T-helper 1 cell treated with Interleukin-12 subunit alpha and Interleukin-12 subunit beta and Interleukin-4 antibody, amounts not matched to agents 30 μg/mL and 1 μg/mL, for 36 hours (primary cell): ENCODE results near the gene ALPG.
A peak's percentile ranks its signal among the peaks of the same experiment; 100 is the strongest.
"Not testable (repeated sequence)": the region's sequence is repeated elsewhere in the genome, so short reads cannot be mapped to it uniquely, and the experiment has no call there.

Source experiments
- H3K27ac Mint-ChIP-seq: one replicate; pipeline ENCODE4 v1.8.0; 2021; ENCODE audit warnings: mild to moderate bottlenecking, mixed read lengths
- H3K27me3 Mint-ChIP-seq: one replicate; pipeline ENCODE4 v1.8.0; 2021; ENCODE audit warnings: low read depth, mixed read lengths
- H3K36me3 Mint-ChIP-seq: one replicate; pipeline ENCODE4 v1.8.0; 2021; ENCODE audit warnings: low read depth, mixed read lengths
- H3K4me1 Mint-ChIP-seq: one replicate; pipeline ENCODE4 v1.8.0; 2021; ENCODE audit warnings: low read depth, mixed read lengths
- H3K4me3 Mint-ChIP-seq: one replicate; pipeline ENCODE4 v1.8.0; 2021; ENCODE audit warnings: mild to moderate bottlenecking, moderate library complexity, mixed read lengths
- H3K9me3 Mint-ChIP-seq: one replicate; pipeline ENCODE4 v1.8.0; 2021; ENCODE audit warnings: mixed read lengths

ALPG gene

DNA sequence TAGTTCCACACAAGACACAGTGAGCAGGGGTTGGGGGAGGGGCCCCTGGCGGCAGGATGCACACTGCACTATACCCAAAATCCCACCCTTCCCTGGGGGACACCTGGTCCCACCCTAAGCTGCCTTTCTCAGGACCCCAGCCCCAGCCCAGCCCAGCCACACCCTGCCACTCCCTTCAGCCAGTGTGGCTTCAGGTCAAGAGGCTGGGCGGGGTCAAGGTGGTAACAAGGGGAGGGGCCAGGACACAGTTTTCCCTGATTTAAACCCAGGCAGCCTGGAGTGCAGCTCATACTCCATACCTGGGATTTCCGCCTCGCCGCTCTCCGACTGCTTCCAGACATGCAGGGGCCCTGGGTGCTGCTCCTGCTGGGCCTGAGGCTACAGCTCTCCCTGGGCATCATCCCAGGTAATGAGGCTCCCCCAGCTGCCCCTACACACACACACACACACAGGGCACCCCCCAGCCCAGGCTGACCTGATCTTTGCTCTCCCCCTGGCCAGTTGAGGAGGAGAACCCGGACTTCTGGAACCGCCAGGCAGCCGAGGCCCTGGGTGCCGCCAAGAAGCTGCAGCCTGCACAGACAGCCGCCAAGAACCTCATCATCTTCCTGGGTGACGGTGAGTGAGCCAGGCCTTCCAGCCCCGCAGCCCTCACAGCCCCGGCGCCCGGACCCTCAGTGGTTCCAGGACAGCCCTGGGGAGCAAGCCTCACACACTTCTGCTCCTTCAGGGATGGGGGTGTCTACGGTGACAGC is at the start of gene ALPG:
TSS of gene ALPG (plus strand) at position 289 of the 755 bp plus-strand sequence. CDS start at position 340, 51 bp downstream.
- Mint-ChIP-seq H3K27ac (no peak within 1 kb of the TSS), H3K9me3 (no peaks in the 10 kb centered on the region), H3K36me3 (no peaks in the 10 kb centered on the region), H3K27me3 (peaks cover 4% of the 10 kb centered on the region), H3K4me1 (no peaks in the 10 kb centered on the region), H3K4me3 (no peak within 1 kb of the TSS)

- H3K27me3 Mint-ChIP-seq = peaks cover 8% of the 10 kb centered on the region
- H3K36me3 Mint-ChIP-seq = peaks cover 3% of the 10 kb centered on the region
- no peak overlapping the region for H3K27ac Mint-ChIP-seq
- no peak overlapping the region for H3K4me3 Mint-ChIP-seq
- H3K9me3 Mint-ChIP-seq = no peaks in the 10 kb centered on the region
- peaks cover 18% of the 10 kb centered on the region for H3K4me1 Mint-ChIP-seq
Measured at GRCh38 chr2:232361646-232362045, 45.0 kb upstream of the ALPG start.

DNA sequence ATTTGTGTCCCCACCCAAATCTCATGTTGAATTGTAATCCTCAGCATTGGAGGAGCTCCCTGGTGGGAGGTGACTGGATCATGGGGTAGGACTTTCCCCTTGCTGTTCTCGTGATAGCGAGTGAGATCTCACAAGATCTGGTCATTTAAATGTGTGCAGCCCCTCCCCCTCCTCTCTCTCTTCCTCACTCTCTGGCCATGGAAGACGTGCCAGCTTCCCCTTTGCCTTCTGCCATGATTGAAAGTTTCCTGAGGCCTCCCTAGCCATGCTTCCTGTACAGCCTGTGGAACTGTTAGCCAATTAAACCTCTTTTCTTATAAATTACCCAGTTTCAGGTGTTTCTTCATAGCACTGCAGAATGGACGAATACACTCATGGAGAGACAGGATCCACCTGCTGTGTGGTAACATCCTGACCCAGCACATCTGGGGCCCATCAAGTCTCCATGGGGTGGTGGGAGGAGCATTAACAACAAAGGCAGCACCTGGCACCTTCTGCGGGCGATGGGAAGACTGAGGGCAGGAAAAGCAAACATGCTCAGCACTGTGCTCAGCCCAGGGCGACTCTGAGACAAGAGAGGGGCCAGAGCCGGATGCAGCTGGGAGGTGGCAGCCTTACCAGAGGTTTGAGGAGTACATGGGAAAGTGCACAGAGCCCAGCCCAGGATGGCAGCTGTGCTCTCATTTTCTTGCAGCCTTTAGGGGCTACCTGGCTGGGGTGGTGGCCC is 44.3 kb upstream of the ALPG start:
- peaks cover 3% of the 10 kb centered on the region for H3K36me3 Mint-ChIP-seq
- no peaks in the 10 kb centered on the region for H3K9me3 Mint-ChIP-seq
- H3K4me1 Mint-ChIP-seq = peaks cover 18% of the 10 kb centered on the region
- peak overlapping the region; percentile 63 for H3K27ac Mint-ChIP-seq
- H3K27me3 Mint-ChIP-seq = peaks cover 4% of the 10 kb centered on the region
- H3K4me3 Mint-ChIP-seq = no peak overlapping the region

DNA sequence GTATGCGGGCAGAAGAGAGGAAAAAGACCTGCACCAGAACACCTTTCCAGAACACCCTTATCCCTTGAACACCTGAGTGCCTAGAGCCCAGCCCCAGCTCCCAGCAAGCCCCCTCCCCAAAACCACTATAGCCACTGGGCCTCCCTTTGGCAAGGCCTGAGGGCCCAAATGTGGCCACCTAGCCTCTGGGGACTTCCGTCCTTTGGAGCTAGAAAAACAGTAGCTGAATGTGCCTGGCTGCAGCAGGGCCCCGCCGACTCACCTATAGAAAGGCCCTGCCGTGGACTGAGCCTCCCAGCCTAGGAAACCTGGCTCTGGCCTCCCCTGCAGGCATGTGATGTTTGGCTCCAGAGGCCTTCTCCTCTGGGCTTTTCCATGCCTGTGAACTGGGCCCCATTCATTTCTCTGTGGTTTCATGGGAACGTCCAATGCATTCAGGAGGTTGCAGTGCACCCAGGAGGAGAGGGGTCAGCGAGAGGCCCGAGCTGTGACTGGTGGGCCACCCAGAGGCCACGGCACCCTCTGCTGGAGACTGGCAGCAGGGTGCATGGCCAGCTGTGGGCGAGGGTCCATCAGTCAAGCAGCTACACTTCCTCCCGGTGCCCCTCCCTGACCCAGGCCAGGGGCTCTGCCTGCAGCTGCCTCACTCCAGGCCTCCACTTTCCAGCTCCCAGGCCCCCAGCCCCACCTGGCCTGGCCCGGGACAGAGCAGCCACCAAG is 43.4 kb upstream of the ALPG start:
- peak overlapping the region; percentile 85 for H3K27ac Mint-ChIP-seq
- H3K4me1 Mint-ChIP-seq = peaks cover 18% of the 10 kb centered on the region
- peak overlapping the region; percentile 74 for H3K4me3 Mint-ChIP-seq
- H3K27me3 Mint-ChIP-seq, H3K36me3 Mint-ChIP-seq, H3K9me3 Mint-ChIP-seq: not testable (repeated sequence)

DNA sequence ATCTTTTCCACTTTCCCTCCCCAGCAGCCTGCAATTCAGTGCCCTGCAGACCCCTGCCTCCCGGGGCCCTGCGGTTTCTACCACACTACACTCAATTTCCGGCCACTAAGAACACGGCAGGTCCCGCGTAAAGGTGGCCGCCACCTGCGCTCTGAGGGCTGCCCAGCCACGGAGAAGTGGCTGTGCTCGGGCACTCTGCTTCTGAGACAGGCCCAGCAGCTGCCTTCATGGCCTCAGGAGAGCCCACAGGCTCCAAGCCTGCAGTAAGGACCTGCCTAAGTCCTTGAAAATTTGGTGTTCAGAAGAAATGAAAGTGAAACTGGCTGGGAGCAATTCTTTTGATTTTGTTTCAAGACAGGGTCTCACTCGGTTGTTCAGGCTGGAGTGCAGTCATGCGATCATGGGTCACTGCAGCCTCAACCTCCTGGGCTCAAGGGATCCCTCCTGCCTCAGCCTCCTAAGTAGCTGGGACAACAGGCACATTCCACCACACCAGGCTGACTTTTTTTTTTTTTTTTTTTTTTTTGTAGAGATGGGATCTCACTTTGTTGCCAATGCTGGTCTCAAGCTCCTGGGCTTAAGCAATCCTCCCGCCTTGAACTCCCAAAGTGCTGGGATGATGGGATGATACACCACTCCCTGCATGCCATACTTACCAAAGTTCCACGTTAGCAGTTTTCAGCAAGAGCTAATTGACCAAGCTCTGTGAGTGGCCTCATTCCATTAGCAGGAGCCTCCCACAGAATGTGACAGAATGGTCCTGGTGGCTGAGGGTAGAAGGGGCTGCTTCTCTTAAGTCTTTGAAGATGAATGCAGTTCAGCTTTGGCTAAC is 42.6 kb upstream of the ALPG start:
- Mint-ChIP-seq H3K4me1 (peaks cover 18% of the 10 kb centered on the region), H3K27ac (peak overlapping the region; percentile 85), H3K27me3 (peaks cover 4% of the 10 kb centered on the region), H3K4me3 (peak overlapping the region; percentile 74), H3K36me3 (peaks cover 3% of the 10 kb centered on the region), H3K9me3 (no peaks in the 10 kb centered on the region)

DNA sequence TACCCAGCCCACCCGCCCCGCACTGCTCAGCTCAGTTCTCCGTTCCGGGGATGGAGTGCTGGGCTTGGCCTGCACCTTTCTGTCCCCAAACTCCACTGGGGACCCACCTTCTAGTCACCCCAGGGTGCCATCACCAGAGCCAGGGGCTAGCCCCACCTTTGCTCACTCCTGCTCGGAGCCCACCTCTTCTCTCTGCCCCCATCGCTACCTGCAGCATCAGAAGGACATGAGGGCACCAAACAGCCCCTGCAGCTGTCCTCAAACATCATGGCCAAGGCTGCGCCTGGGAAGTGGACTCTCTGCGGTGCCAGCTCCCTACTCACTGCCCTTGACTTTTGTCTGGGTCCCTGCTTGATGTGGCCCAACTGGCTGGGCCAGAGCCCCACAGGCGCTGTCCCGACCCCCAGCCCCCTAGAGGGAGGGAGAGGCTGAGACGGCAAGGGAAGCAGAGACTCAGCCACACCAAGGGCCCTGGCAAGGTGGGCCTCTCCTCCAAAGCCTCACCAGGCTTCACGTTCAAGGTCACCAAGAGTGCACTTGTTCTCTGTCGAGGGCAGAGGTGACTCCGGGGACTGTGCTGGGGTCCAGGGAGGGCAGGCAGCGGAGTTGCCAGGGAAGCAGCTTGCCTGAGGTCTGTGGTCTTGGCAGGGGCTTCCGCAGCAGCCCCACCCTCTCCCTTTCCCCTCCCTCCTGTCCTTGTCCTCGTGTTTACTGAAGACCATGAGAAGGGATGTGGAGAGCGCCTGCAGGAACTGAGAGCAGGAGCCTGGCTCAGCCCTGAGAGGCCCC is 41.6 kb upstream of the ALPG start:
- Mint-ChIP-seq H3K4me1 (peaks cover 18% of the 10 kb centered on the region), H3K27ac (peak overlapping the region; percentile 26)
- not testable (repeated sequence) for H3K4me3 Mint-ChIP-seq

GRCh38 chr2:232365621-232366321 is 40.9 kb upstream of the ALPG start:
- Mint-ChIP-seq H3K27ac (no peak overlapping the region), H3K27me3 (peaks cover 4% of the 10 kb centered on the region), H3K4me1 (peaks cover 18% of the 10 kb centered on the region), H3K4me3 (no peak overlapping the region), H3K36me3 (peaks cover 3% of the 10 kb centered on the region), H3K9me3 (no peaks in the 10 kb centered on the region)

More for the DNA sequence above, 41.6 kb upstream of the ALPG start:
- not testable (repeated sequence) for H3K36me3 Mint-ChIP-seq, H3K27me3 Mint-ChIP-seq, H3K9me3 Mint-ChIP-seq

DNA sequence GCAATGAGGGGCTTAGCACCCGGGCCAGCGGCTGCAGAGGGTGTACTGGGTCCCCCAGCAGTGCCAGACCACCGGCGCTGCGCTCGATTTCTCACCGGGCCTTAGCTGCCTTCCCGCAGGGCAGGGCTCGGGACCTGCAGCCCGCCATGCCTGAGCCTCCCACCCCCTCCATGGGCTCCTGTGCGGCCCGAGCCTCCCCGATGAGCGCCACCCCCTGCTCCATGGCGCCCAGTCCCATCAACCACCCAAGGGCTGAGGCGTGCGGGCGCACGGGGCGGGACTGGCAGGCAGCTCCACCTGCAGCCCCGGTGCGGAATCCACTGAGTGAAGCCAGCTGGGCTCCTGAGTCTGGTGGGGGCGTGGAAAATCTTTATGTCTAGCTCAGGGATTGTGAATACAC is 40.2 kb upstream of the ALPG start:
- not testable (repeated sequence) for H3K27me3 Mint-ChIP-seq, H3K9me3 Mint-ChIP-seq, H3K27ac Mint-ChIP-seq, H3K4me3 Mint-ChIP-seq, H3K36me3 Mint-ChIP-seq
- peaks cover 18% of the 10 kb centered on the region for H3K4me1 Mint-ChIP-seq

- Mint-ChIP-seq H3K4me1 (peaks cover 18% of the 10 kb centered on the region), H3K36me3 (peaks cover 3% of the 10 kb centered on the region), H3K4me3 (no peak overlapping the region), H3K27me3 (peaks cover 4% of the 10 kb centered on the region), H3K27ac (no peak overlapping the region), H3K9me3 (no peaks in the 10 kb centered on the region)
Measured at GRCh38 chr2:232367016-232367415, 39.6 kb upstream of the ALPG start.

- Mint-ChIP-seq H3K4me3 (no peak overlapping the region), H3K4me1 (peaks cover 13% of the 10 kb centered on the region), H3K27me3 (no peaks in the 10 kb centered on the region), H3K9me3 (no peaks in the 10 kb centered on the region), H3K36me3 (no peaks in the 10 kb centered on the region), H3K27ac (no peak overlapping the region)
Measured at GRCh38 chr2:232367591-232368233, 38.9 kb upstream of the ALPG start.

DNA sequence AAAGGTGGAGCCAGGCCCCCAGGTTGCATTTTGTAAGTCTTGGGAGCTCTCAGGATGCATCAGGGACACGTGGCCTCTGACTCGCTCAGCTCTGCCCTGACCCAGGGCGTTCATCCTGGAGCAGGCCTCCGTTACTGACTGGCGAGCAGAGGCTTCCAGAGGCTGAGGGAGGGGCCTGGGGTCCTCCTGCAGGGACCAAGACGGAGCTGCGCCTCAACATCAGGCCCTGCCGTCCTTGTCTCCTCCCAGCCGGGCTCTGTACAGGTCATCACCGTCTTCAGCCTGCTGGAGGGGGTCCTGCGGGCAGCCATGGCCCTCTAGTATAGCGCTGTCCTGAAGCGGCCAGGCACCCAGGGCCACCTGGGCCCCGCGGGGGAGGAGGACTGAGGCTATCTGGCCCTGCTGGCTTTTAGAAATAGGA is 38.3 kb upstream of the ALPG start:
- Mint-ChIP-seq H3K27ac (no peak overlapping the region), H3K9me3 (no peaks in the 10 kb centered on the region), H3K36me3 (no peaks in the 10 kb centered on the region), H3K27me3 (no peaks in the 10 kb centered on the region), H3K4me1 (peaks cover 13% of the 10 kb centered on the region), H3K4me3 (no peak overlapping the region)

GRCh38 chr2:232369126-232369951 is 37.3 kb upstream of the ALPG start:
- Mint-ChIP-seq H3K27me3 (no peaks in the 10 kb centered on the region), H3K4me3 (no peak overlapping the region), H3K36me3 (no peaks in the 10 kb centered on the region), H3K9me3 (no peaks in the 10 kb centered on the region), H3K4me1 (peaks cover 4% of the 10 kb centered on the region), H3K27ac (peak overlapping the region; percentile 31)
